GM20000 (cell line): ENCODE measurements around the gene LCORL.
A peak's percentile ranks its signal among the peaks of the same experiment; 100 is the strongest.
"Not testable (repeated sequence)": the region's sequence is repeated elsewhere in the genome, so short reads cannot be mapped to it uniquely, and the experiment has no call there.

Source experiments
- DNase-seq: peaks from one replicate; pipeline ENCODE4 v3.0.0; 2012; ENCODE audit warnings: low spot score
- CTCF ChIP-seq: IDR thresholded peaks from 2 replicates; pipeline ENCODE4 v1.5.1; 2012; ENCODE audit warnings: mild to moderate bottlenecking, control low read depth; ENCODE audit errors: extremely low read depth, missing control alignments

Gene LCORL

DNA sequence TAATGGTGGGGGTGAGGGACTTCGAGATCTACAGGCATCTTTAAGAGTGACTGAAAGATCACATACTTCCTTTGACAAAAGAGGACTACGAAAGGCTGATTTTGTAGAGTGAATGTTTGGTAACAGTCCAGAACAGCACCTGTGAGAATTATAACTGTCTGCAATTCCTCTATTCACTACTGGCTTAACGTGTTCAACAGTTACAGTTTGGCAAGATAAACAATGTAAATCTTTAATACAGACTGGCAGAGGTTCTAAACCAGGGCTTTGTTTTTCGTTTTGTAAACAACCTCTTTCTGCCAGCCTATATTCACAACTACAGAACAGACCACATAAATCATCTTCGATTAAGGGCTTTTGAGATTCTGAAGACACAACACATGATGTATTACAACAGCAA is 143.9 kb downstream of the LCORL start:
- TF ChIP-seq CTCF = no peak
- DNase-seq = no peak

DNA sequence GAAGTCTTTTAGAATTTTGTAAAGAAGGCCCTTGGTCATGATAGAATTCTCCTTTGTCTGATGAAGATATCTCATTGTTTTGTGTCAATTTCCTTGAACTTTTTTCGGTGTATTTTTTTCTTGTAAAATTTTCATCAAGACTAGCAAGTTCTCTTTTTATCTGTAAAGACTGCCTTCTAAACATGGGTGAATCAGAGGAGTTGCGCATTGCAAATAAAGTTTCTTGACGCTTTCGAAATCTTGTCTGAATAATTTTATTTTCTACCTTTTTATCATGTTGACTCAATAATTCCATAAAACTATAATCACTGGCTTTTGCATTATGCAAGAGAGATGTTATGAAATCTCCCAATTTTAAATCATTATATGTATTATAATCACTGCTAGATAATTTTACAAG is 144.6 kb downstream of the LCORL start:
- no peak for TF ChIP-seq CTCF
- no peak for DNase-seq

DNA sequence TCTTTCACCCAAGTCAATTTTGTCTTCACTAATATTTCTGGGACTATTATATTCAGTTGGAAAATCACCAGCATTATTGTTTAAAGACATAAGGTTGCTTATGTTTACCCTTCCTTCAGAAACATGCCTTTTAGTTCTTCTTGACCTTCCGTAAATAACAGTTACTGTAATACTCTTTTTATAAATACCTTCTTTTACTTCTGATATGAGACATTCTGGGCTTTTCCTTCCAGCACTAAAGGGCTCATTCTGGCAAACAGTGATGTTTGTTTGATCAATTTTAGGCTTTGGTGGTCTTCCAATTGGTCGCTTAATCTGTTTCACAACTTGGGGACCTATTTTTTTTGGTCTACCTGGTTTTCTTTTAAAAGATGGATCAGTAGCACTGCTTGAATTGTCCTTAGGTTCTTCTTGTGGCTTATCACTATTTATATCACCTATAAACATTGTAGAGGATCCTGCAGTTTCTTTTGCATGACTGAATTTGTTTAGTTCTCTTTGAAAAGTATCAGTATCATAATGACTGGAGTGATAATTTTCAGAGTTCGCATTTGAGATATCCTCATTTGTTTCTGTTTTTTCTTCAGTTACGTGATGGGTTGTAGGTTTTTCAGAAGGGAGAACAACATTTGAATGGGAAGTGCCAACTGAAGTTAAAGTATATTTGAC is 146.0 kb downstream of the LCORL start:
- TF ChIP-seq CTCF = no peak
- DNase-seq = peak; percentile 20

GRCh38 chr4:17869327-17869726 is 152.2 kb downstream of the LCORL start:
- no peak for DNase-seq
- no peak for TF ChIP-seq CTCF

GRCh38 chr4:17867276-17867675 is 154.3 kb downstream of the LCORL start:
- TF ChIP-seq CTCF = no peak
- DNase-seq = no peak

- DNase-seq = no peak
- TF ChIP-seq CTCF = no peak
These were observed 154.7 kb downstream of the LCORL start for GRCh38 chr4:17866810-17867209.

DNA sequence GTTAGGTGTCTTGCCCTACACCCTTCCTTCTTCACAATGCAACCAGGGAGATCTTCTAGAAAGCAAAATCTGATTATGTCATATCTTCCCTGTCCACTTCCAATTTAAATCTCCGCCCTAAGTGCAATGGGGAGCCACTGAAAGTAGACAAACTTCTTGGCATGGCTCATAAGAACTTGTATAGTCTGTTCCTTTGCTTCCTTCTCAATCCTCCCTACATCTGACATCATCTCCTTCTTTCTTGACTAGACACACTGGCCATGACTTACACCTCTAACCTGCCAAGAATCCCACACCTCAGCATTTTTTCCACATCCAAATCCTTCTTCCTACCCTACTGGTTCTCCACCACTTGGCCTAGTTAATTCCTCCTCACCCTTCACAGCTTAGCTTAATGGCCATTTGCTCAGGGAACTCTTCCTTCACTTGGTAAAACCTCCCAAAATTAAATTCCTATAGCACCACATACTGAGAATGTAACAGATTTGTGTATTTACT is 155.6 kb downstream of the LCORL start:
- no peak for DNase-seq
- no peak for TF ChIP-seq CTCF

- DNase-seq = not testable (repeated sequence)
These were observed 159.6 kb downstream of the LCORL start for GRCh38 chr4:17861906-17862305.
